Measurements from ENCODE around the gene PTPRE.

The PTPRE gene

GRCh38 chr10:128001363-128001745 is 94.5 kb downstream of the PTPRE start:
- no peak for TF ChIP-seq POLR2AphosphoS5 (IDR thresholded peaks at IDR 0.05; ENCODE audit: low read depth, low read length)
- TF ChIP-seq TAF1 (IDR thresholded peaks at IDR 0.05; ENCODE audit: borderline replicate concordance, insufficient read depth, low read length), result no peak
- TF ChIP-seq FOXP2 (optimal IDR thresholded peaks at IDR 0.05; ENCODE audit: borderline replicate concordance, extremely low read depth, extremely low read length, insufficient read depth), result no peak
- TF ChIP-seq REST (IDR thresholded peaks at IDR 0.05; ENCODE audit: insufficient read depth in 1 of 2, low read depth in 2 of 2, low read length in 2 of 2), result no peak
- TF ChIP-seq SIN3A (IDR thresholded peaks at IDR 0.05; ENCODE audit: borderline replicate concordance, insufficient read depth, low read length), result no peak

- TF ChIP-seq POLR2AphosphoS5 (IDR thresholded peaks at IDR 0.05; ENCODE audit: low read depth, low read length) (no peak), TAF1 (IDR thresholded peaks at IDR 0.05; ENCODE audit: borderline replicate concordance, insufficient read depth, low read length) (no peak), SIN3A (IDR thresholded peaks at IDR 0.05; ENCODE audit: borderline replicate concordance, insufficient read depth, low read length) (no peak), REST (IDR thresholded peaks at IDR 0.05; ENCODE audit: insufficient read depth in 1 of 2, low read depth in 2 of 2, low read length in 2 of 2) (no peak), FOXP2 (optimal IDR thresholded peaks at IDR 0.05; ENCODE audit: borderline replicate concordance, extremely low read depth, extremely low read length, insufficient read depth) (no peak)
Observed at GRCh38 chr10:128001849-128002248, 94.9 kb downstream of the PTPRE start.

- TF ChIP-seq FOXP2 (optimal IDR thresholded peaks at IDR 0.05; ENCODE audit: borderline replicate concordance, extremely low read depth, extremely low read length, insufficient read depth) (no peak), REST (IDR thresholded peaks at IDR 0.05; ENCODE audit: insufficient read depth in 1 of 2, low read depth in 2 of 2, low read length in 2 of 2) (no peak), SIN3A (IDR thresholded peaks at IDR 0.05; ENCODE audit: borderline replicate concordance, insufficient read depth, low read length) (no peak), POLR2AphosphoS5 (IDR thresholded peaks at IDR 0.05; ENCODE audit: low read depth, low read length) (no peak), TAF1 (IDR thresholded peaks at IDR 0.05; ENCODE audit: borderline replicate concordance, insufficient read depth, low read length) (no peak)
Observed at GRCh38 chr10:128003521-128003920, 96.6 kb downstream of the PTPRE start.

GRCh38 chr10:128005858-128006257 is 99.0 kb downstream of the PTPRE start:
- no peak for TF ChIP-seq REST (IDR thresholded peaks at IDR 0.05; ENCODE audit: insufficient read depth in 1 of 2, low read depth in 2 of 2, low read length in 2 of 2)
- no peak for TF ChIP-seq POLR2AphosphoS5 (IDR thresholded peaks at IDR 0.05; ENCODE audit: low read depth, low read length)
- no peak for TF ChIP-seq FOXP2 (optimal IDR thresholded peaks at IDR 0.05; ENCODE audit: borderline replicate concordance, extremely low read depth, extremely low read length, insufficient read depth)
- no peak for TF ChIP-seq TAF1 (IDR thresholded peaks at IDR 0.05; ENCODE audit: borderline replicate concordance, insufficient read depth, low read length)
- TF ChIP-seq SIN3A (IDR thresholded peaks at IDR 0.05; ENCODE audit: borderline replicate concordance, insufficient read depth, low read length), result no peak

GRCh38 chr10:128007056-128007455 is 100.2 kb downstream of the PTPRE start:
- TF ChIP-seq POLR2AphosphoS5 (IDR thresholded peaks at IDR 0.05; ENCODE audit: low read depth, low read length), result no peak
- no peak for TF ChIP-seq TAF1 (IDR thresholded peaks at IDR 0.05; ENCODE audit: borderline replicate concordance, insufficient read depth, low read length)
- TF ChIP-seq FOXP2 (optimal IDR thresholded peaks at IDR 0.05; ENCODE audit: borderline replicate concordance, extremely low read depth, extremely low read length, insufficient read depth), result no peak
- TF ChIP-seq SIN3A (IDR thresholded peaks at IDR 0.05; ENCODE audit: borderline replicate concordance, insufficient read depth, low read length), result no peak
- no peak for TF ChIP-seq REST (IDR thresholded peaks at IDR 0.05; ENCODE audit: insufficient read depth in 1 of 2, low read depth in 2 of 2, low read length in 2 of 2)

Measured in PFSK-1 (cell line).